Peyer's patch (tissue), 4 donors: Measurements from ENCODE around the gene DAW1.

Experiments
- POLR2A ChIP-seq, 2 donors: fragments of 450-650 bp; IDR thresholded peaks; one replicate each; pipeline ENCODE4 v1.5.1; 2017; ENCODE audit warnings: antibody characterized with exemption in 2 of 2, mild to moderate bottlenecking in 2 of 2, moderate library complexity in 2 of 2
- TF ChIP-seq, protein P1 (sequence below), 6 experiments: fragments of 450-650 bp in 4 of 6; fragments of 200-600 bp in 2 of 6; sonication (generic) in 1 of 6; IDR thresholded peaks; one replicate each; pipeline ENCODE4 v1.5.1; 2017 to 2019; ENCODE audit warnings: antibody characterized with exemption in 6 of 6, mild to moderate bottlenecking in 3 of 6, moderate library complexity in 1 of 6

DNA sequence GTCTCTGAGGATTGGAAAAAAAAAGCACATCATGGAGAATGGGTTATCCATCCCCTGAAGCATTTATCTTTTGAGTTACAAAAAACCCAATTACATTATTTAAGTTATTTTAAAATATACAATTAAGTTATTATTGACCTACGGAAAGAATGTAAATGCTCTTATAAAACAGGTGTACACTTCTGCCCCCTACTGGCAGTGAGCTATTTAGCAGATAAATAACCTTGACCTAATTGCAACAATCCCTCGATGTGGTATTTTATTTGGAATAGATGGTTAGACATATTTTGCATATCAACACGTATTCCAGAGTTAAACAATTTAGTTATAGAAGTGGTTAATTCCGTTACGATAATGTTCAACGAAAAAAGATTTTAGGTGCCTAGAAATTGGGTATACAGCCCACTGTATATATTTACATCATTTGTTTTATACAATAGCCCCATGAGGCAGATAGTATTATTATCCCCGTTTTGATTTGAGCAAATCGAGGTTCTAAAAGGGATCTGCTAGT is 9.1 kb upstream of the DAW1 start:
- no peak for TF ChIP-seq POLR2A (IDR thresholded peaks at IDR 0.05)
- TF ChIP-seq, protein P1, sequence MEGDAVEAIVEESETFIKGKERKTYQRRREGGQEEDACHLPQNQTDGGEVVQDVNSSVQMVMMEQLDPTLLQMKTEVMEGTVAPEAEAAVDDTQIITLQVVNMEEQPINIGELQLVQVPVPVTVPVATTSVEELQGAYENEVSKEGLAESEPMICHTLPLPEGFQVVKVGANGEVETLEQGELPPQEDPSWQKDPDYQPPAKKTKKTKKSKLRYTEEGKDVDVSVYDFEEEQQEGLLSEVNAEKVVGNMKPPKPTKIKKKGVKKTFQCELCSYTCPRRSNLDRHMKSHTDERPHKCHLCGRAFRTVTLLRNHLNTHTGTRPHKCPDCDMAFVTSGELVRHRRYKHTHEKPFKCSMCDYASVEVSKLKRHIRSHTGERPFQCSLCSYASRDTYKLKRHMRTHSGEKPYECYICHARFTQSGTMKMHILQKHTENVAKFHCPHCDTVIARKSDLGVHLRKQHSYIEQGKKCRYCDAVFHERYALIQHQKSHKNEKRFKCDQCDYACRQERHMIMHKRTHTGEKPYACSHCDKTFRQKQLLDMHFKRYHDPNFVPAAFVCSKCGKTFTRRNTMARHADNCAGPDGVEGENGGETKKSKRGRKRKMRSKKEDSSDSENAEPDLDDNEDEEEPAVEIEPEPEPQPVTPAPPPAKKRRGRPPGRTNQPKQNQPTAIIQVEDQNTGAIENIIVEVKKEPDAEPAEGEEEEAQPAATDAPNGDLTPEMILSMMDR (IDR thresholded peaks at IDR 0.05), result peak; percentile 14 to 90 (median 74)
